Uterus (tissue), 2 donors: ENCODE data around the gene ABCC12.

ENCODE experiments used
- POLR2A ChIP-seq, 2 donors: fragments of 450-650 bp; IDR thresholded peaks; one replicate each; pipeline ENCODE4 v1.6.1; 2016; ENCODE audit warnings: antibody characterized with exemption in 2 of 2, mild to moderate bottlenecking in 1 of 2, moderate library complexity in 1 of 2
- TF ChIP-seq, protein P1 (sequence below), 4 experiments: fragments of 200-600 bp in 2 of 4; fragments of 450-650 bp in 2 of 4; sonication (generic) in 2 of 4; IDR thresholded peaks; one replicate each; pipeline ENCODE4 v1.5.1; 2016 to 2019; ENCODE audit warnings: antibody characterized with exemption in 4 of 4, mild to moderate bottlenecking in 2 of 4, moderate library complexity in 1 of 4

DNA sequence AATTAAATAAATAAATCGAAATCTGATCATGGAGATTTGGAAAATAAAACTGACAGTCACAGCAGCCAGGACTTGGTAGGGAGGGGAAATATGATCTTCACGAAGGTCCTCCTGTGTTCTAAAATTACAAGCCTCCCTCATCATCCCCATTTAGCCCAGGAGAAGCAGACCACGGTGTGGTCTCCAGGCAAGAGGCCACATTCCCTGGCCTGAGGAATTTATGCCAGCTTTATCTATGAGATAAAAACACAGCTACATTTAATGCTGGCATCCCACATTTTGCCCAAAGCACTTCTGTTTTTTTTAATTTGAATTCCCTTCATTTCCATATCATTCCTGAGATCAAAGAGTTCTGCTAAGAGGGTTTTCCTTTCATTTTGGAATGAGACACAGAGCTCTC is 43.2 kb downstream of the ABCC12 start:
- no peak for TF ChIP-seq POLR2A (IDR thresholded peaks at IDR 0.05)
- TF ChIP-seq, protein P1, sequence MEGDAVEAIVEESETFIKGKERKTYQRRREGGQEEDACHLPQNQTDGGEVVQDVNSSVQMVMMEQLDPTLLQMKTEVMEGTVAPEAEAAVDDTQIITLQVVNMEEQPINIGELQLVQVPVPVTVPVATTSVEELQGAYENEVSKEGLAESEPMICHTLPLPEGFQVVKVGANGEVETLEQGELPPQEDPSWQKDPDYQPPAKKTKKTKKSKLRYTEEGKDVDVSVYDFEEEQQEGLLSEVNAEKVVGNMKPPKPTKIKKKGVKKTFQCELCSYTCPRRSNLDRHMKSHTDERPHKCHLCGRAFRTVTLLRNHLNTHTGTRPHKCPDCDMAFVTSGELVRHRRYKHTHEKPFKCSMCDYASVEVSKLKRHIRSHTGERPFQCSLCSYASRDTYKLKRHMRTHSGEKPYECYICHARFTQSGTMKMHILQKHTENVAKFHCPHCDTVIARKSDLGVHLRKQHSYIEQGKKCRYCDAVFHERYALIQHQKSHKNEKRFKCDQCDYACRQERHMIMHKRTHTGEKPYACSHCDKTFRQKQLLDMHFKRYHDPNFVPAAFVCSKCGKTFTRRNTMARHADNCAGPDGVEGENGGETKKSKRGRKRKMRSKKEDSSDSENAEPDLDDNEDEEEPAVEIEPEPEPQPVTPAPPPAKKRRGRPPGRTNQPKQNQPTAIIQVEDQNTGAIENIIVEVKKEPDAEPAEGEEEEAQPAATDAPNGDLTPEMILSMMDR (IDR thresholded peaks at IDR 0.05), result no peak
